Activated CD8-positive, alpha-beta memory T cell treated with anti-CD3 and anti-CD28 coated beads, Interleukin-2, amount 50 U/mL, for 48 hours (primary cell): ENCODE results near the gene IKZF2.

ENCODE experiments used
- DNase-seq: peaks from one replicate; pipeline ENCODE4 v3.0.0-alpha.2; 2020

IKZF2 gene

DNA sequence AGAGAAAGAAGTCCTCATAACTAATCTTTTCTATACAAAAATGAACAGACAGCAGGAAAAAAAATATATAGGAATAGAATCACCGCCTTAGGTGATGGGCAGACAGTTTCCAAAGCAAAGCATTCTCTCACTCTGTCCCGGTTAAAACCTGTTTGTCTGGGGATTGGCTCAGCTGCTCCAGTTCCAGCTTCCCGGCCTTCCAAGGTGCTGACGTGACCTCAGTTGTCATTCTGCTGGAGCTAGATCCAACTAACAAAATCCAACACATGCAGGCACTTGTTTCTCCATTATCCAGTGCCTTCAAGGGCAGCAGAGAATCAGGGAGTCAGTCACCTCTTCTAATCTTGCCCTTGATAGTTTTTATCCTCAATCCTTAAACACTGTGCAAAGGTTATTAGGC lies 52.8 kb downstream of the IKZF2 start:
- DNase-seq: no peak

- DNase-seq: no peak
These were observed 59.6 kb downstream of the IKZF2 start for GRCh38 chr2:213091765-213092164.

GRCh38 chr2:213090772-213091171 lies 60.6 kb downstream of the IKZF2 start:
- no peak for DNase-seq

DNA sequence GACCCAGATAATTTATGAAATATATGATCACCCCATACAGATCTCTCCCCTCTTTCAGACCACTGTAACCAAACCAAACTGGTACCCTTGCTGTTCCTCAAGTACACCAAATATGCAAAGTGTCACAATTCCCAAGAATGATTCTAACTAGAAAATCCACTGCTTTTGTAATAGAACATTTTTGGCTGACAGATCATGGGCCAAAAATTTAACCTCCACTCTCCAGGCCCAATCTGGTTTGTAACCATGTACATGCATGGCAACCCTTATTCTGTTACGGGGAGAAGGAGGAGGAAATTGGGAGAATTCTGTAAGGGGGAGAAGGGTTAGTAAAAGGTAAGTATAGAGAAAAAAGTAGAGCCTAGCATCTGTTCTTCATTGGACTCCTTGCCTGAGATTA lies 62.0 kb downstream of the IKZF2 start:
- DNase-seq: no peak

- DNase-seq: no peak
These were observed 64.4 kb downstream of the IKZF2 start for GRCh38 chr2:213087040-213087439.

- DNase-seq: no peak
These were observed 64.8 kb downstream of the IKZF2 start for GRCh38 chr2:213086571-213086970.

DNA sequence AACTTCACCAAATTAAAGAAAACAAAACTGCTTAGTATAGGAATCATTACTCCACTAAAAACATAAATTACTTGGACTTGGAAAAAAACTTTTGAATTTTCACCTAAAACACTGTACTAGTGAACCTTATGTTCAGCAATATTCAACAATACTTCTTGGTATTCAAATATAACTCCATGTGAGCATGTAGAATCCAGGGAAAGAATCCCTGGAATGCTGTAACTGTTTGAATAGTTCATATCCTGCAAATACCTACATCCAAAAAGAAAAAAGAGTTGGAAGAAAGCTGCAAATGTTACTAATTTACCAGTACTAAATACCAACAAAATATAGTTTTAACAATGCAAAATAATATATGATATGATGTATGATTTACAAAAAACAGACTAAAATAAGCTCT lies 65.4 kb downstream of the IKZF2 start:
- DNase-seq: no peak

DNA sequence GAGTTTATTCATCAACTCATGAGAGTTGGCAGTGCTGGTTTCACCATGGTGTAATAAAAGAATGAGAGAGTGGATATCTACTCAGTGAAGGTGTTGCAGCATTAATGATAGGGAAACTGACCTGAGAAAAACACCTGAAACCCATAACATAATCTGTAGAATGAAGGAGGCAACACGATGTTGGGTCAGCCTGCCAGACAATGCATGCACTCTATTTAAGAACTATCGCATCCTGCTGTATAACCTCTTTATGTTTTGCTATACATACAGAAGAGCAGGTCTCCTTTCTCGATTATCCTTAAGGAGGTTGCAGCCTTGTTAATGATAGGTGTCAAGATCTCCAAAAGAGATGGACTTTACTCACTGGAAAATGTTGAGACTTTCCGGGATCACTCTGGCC lies 65.9 kb downstream of the IKZF2 start:
- no peak for DNase-seq

DNA sequence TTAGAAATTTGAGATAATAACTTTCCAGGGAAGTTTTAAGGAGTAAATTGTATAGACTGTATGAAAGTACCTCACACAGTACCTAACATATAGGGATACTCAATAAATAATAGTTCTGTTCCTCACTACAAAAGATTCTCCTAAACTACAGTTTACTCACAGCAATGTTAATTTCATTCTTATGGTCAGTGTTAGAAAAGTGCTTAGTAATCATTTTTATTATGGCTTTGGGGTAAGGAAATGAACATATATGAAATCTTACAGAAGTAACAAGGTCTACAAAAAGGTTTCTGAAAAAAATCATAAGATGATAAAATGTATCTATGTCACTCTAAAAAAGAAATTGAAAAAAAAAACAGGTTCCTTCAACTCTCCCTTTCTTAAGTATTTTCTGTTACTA lies 67.2 kb downstream of the IKZF2 start:
- no peak for DNase-seq

DNA sequence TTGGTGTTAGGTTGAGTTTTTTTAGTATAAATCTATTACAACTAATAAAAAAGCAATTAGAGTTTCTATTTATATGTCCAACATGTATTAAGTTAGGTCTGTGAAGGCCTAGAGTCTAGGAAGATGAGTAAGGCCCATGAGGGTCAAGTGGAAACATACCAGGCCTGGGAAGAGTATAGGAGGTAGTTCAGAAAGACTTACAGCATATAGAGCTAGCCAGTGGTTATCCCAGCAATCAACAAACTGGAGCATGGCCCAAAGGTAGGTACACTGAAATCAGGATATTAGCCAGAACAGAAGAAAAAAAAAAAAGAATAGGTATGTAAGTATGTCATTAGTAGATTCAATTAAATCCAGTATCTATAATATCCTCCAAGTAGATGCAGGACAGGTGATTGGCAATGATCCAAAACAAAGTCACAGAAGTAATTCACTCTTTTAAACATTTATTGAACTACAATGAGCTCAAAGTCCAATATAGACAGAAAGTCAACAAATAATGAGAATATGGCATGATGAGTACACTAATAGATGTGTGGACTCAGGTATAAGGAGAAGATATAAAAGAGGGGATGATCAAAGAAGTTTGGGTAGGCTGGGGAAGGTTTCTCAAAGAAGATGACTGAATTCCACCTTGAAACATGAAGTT lies 70.3 kb downstream of the IKZF2 start:
- no peak for DNase-seq

DNA sequence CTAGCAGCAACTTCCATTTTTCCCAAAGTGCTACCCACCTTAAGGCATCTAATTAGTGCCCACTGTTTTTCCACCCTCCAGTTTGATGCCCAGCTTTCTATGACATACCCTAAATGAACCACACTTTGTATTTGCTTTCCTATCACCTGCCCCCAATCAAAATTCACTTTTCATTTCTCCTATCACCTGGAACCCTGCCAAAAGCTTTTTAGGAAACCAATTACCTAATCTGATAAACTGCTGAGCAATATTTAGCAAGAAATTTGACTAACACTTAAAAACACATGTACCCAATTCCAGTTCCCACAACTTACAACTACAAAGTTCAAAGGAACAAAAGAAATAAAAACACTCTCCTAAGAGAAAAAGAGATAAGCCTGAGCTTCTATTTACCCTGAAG lies 71.7 kb downstream of the IKZF2 start:
- DNase-seq: no peak

DNA sequence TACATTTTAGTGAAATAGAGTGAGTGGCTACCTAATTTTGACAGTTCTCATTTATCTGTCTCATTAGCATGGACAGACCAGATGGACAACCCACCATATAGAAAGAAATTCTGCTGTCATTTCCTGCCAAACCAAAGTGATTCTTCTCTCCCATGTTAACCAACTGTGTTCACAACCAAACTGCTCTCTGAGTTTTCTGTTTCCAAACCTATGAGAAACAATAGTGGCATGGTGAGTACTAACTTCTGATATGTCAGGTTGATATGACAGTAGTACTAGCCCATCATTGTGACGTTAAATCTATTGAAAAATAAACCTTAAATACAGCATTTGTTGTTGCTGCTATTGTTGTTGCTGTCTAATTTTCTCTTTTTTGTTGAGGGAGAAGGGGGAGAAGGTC lies 72.7 kb downstream of the IKZF2 start:
- DNase-seq: no peak

GRCh38 chr2:213069531-213069930 lies 81.9 kb downstream of the IKZF2 start:
- DNase-seq: no peak

- DNase-seq: no peak
These were observed 82.6 kb downstream of the IKZF2 start for GRCh38 chr2:213068676-213069359.

GRCh38 chr2:213067888-213068287 lies 83.5 kb downstream of the IKZF2 start:
- DNase-seq: no peak

- DNase-seq: no peak
These were observed 85.0 kb downstream of the IKZF2 start for GRCh38 chr2:213066443-213066743.

- no peak for DNase-seq
These were observed 85.6 kb downstream of the IKZF2 start for GRCh38 chr2:213065583-213066442.

DNA sequence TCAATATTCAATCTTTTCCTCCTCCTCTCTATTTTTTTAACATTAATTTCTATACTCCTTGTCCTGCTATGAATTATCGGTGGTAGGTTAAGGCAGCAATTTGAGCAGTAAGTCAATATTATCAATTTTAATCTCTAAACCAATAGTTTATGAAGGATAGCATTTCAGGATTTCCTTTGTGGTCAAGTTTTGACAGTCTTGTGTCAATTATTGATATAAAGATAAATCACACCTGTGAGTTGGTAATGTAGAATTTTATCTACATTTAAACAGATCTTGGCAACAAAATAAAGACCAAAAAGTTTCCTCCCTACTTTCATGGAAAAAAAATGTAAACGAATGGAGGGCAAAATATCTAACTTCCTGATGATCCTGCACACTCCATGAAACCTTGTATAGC lies 87.3 kb downstream of the IKZF2 start:
- no peak for DNase-seq

DNA sequence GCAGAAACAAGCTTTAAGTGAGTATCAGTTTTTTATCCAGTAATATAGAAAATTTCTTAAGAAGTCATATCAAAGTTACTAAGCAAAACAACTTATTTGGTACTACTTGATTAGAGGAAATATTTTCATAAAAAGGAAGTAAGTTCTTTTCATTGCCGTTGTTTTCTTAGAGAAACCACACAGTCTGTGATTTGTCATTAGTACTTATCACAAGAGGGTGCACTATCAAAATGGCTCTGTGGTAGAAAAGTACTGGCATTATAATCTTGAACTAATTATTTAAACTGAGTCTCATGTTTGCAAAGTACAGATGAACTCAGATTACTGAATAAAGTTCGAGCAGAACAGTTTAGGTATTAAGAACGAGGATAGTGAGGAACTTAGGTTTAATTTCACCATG lies 93.4 kb downstream of the IKZF2 start:
- no peak for DNase-seq

GRCh38 chr2:213046431-213046830 lies 105.0 kb downstream of the IKZF2 start:
- no peak for DNase-seq

GRCh38 chr2:213043566-213043965 lies 107.8 kb downstream of the IKZF2 start:
- no peak for DNase-seq

DNA sequence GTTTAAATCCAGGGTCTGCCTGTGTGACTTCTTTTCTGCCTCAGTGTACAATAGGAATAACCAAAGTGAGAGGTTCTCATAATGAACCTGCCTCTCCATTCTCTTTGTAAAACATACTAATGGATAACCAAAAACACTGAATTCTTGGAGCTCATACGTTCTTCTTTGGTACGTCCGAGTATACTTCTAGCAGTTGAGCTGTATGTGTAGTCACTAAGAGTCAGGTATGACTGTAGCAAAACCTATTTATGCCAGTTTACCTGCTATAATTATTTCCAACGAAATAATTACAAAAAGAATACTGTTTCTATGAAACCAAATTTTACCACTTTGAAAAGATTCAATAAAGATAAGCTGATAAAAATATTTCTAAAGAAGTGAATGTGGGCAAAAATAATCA lies 109.2 kb downstream of the IKZF2 start:
- no peak for DNase-seq

DNA sequence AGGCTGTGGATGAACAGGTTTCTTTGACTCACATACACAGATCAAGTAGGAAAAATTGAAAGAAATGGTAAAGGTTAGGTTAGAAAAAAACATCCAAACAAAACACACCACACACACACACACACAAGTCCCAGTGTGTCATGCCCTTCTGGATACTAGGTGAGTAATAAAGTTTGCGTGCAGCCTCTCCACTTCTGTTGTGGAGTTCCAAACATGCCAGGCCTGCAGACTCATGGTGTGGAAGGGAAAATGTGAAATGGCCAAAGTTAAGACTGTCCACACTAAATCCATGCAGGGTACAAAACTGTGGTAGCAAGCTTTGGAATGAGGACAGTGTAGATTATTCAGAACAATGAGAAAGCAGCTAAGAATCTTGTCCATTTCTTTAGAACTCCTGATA lies 114.6 kb downstream of the IKZF2 start:
- no peak for DNase-seq

- no peak for DNase-seq
These were observed 116.8 kb downstream of the IKZF2 start for GRCh38 chr2:213034585-213034984.
